Stimulated activated CD8-positive, alpha-beta memory T cell treated with anti-CD3 and anti-CD28 coated beads, Interleukin-7, amount 100 ng/mL, for 1 hour (primary cell): ENCODE data around the gene JAK1.
"Not testable (repeated sequence)": the region's sequence is repeated elsewhere in the genome, so short reads cannot be mapped to it uniquely, and the experiment has no call there.

Experiments
- DNase-seq, 2 donors: peaks; one replicate each; pipeline ENCODE4 v3.0.0-alpha.2; 2020; ENCODE audit warnings: low read depth in 2 of 2

The JAK1 gene

GRCh38 chr1:64922336-64922735, 44.0 kb downstream of the JAK1 start:
- no peak for DNase-seq

DNA sequence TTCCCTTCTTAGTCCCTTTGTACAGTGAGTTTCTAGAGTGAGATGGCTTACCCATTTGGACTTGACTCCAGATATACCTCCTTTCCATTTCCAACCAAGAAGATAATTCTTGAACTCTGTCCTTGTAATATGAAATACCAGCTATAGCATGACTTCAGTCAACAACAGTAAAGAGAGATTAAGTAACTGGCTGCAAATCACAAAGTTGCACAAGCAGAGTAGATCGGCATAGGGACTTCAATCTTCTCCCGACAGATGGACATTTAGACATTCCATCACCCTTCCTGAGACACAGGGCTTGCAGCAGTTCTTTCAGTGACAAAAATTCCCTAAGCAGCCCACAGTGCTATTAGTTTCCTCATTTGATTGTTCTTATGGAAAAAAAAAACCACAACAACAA, 44.6 kb downstream of the JAK1 start:
- no peak for DNase-seq

- no peak for DNase-seq
Observed at GRCh38 chr1:64920941-64921589, 45.3 kb downstream of the JAK1 start.

GRCh38 chr1:64919120-64919519, 47.2 kb downstream of the JAK1 start:
- DNase-seq: not testable (repeated sequence)

- no peak for DNase-seq
Observed at GRCh38 chr1:64917907-64918306, 48.4 kb downstream of the JAK1 start.

DNA sequence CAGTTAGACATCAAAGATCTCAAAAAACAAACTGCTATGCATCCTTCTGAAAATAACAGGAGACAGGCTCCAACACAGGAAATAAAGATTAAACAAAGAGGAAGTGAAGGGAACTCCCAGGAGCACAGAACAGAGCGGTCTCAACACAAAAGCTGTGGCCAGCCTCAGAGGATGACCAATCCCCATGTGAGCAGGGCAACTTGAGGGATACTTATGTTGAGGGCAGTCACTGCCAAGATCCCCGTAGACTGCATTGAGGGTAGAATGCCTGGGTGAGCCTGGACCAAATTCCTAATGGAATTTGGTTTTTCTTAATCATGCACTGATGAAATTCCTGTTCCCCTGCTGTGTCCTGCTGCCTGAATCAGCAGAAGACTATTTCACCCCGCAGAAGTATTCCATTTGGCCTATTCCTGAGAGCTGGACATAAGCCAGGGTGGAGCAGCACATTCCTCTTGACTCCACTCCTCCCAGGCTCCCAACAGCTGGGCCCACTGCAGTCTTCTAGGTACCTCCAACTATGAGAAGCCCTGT, 49.0 kb downstream of the JAK1 start:
- DNase-seq: no peak

- DNase-seq: no peak
Observed at GRCh38 chr1:64915381-64916274, 50.7 kb downstream of the JAK1 start.

- no peak for DNase-seq
Observed at GRCh38 chr1:64913361-64914015, 52.9 kb downstream of the JAK1 start.

DNA sequence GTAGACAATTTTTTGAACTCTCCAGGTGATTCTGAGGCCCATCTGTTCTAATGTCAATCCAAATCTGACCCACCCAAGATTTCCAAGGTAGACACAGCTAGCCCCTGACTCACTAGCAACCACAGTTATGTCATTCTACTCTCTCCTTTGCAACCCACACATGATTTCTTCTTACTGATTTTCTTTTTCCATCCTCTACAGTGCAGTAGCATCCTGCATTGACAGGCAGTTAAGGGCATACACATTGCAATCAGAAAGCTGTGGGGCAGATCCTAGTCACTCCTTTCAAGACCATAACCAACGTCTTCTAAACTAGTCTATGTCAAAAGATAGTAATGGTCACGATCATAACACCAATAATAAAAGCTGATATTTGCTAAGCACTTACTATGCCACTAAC, 54.2 kb downstream of the JAK1 start:
- DNase-seq: no peak

GRCh38 chr1:64911326-64911725, 55.0 kb downstream of the JAK1 start:
- DNase-seq: no peak

GRCh38 chr1:64909031-64909430, 57.3 kb downstream of the JAK1 start:
- DNase-seq: no peak

GRCh38 chr1:64908575-64908974, 57.8 kb downstream of the JAK1 start:
- no peak for DNase-seq

- no peak for DNase-seq
Observed at GRCh38 chr1:64906447-64906846, 59.9 kb downstream of the JAK1 start.

GRCh38 chr1:64903593-64903992, 62.8 kb downstream of the JAK1 start:
- DNase-seq: no peak

GRCh38 chr1:64901663-64902062, 64.7 kb downstream of the JAK1 start:
- no peak for DNase-seq

DNA sequence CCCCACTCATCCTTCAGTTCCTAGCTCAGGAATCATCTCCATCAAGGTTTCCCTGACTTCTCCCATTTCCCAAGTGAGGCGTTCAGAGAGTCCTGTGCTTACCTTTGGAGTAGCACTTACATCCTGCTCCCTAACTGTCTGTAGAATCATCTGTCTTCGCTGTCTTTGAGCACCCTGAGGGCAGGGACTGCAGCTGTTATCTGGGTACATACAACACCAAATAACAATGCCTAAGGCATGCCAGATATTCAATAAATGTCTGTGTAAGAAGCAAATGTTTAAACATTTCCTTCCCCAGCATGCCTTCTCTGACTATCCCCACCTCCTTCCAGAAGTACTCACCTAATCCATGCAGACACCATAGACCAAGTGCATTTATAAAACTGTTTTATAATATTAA, 65.4 kb downstream of the JAK1 start:
- DNase-seq: no peak

- DNase-seq: peak in 1 of 2 donors; percentile 17
Observed at GRCh38 chr1:64898107-64898861, 68.1 kb downstream of the JAK1 start.

GRCh38 chr1:64896551-64896950, 69.8 kb downstream of the JAK1 start:
- no peak for DNase-seq

DNA sequence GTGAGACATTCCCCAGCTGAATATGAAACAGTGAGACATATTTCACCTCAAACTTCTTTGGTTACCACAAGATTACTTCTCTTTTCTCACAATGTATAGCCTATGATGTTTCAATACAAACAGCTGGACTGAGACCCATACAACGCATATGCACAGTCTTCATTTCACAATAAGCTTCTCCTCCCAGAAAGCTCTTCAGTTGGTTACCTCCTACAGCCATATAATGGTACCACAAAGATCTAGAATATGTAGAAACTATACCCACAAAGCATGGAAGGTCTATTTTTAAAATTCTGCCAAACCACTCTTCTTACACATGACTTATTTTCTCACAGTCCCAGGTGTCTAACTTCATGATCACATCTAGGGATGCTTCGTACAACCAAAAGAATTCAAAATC, 70.8 kb downstream of the JAK1 start:
- DNase-seq: no peak

DNA sequence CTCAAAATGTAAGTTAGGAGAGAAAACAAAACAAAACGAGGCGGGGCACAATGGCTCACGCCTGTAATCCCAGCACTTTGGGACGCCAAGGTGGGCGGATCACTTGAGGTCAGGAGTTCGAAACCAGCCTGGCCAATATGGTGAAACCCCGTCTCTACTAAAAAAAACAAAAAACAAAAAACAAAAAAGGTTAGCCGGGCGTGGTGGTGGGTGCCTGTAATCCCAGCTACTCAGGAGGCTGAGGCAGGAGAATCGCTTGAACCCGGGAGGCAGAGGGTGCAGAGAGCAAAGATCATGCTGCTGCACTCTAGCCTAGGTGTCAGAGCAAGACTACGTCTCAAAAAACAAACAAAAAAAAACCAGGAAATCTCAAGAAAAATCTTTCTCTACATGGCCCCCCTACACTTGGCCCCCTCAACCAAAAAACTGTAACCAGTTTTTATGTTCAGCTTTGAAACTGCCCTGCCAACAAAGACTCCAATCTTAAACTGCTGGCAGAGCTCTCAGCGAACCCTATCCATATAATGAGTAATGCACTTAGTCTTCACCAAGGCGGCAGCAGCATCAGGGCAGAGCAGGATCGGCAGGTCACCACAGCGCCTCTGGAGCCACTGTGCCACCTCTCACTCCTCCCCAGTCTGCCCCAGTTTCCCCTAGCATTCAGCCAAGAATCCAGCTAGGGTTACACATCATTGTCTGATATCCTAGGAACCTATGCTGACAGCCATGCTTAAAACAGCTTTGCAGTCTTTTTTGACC, 71.7 kb downstream of the JAK1 start:
- no peak for DNase-seq

DNA sequence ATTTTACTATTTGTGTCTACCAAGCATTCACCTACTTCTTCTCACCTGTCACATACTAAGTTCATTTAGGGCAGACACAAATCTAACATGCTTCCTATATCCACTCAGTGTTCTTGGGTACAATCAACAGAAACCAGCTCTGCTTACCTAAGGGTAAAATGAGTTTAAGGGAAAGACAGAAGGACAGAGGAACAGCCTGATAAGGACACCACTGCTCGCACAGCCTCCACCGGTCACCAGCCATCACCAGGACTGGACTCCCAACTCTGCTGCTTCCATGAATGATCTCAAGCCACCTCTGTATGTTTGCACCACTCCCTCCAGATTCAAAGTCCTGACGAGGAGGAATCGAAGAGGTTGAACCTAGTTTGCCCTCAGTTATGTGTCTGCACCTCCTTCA, 72.4 kb downstream of the JAK1 start:
- no peak for DNase-seq
